Muscle of arm (tissue), 14 donors: ENCODE data around the gene SPINT1. TPM values are rescaled to one million over a fixed set of nuclear protein-coding genes. Genes with fewer than 3 reads are reported as not detected.

Experiments
- DNase-seq: peaks from one replicate; pipeline ENCODE4 v3.0.0-alpha.2; 2013
- long read RNA-seq, 11 donors: transcript quantifications; one replicate each; lab custom pipeline, GENCODE V29; 2026
- polyA plus RNA-seq, 12 donors: library from polyadenylated mRNA; unstranded; fragments of 120-200 nt; gene quantifications; one replicate each; pipeline ENCODE4 v1.2.1, GENCODE V29; 2013; ENCODE audit not compliant: insufficient read length in 12 of 12

The SPINT1 gene, protein sequence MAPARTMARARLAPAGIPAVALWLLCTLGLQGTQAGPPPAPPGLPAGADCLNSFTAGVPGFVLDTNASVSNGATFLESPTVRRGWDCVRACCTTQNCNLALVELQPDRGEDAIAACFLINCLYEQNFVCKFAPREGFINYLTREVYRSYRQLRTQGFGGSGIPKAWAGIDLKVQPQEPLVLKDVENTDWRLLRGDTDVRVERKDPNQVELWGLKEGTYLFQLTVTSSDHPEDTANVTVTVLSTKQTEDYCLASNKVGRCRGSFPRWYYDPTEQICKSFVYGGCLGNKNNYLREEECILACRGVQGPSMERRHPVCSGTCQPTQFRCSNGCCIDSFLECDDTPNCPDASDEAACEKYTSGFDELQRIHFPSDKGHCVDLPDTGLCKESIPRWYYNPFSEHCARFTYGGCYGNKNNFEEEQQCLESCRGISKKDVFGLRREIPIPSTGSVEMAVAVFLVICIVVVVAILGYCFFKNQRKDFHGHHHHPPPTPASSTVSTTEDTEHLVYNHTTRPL
- polyA plus RNA-seq = 10 to 100 TPM in 3 of 12 donors, 1 to 10 TPM in 5, under 1 TPM in 3, not detected in 1; 0.37 to 37.6 (median 1.7) TPM
- long read RNA-seq, donor 1, transcript SPINT1-208 (3 exons, 440 nt) = major isoform, 6 of 43 reads
- long read RNA-seq, donor 1, transcript SPINT1-201 (11 exons, 3,056 nt) = major isoform, 6 of 43 reads
- long read RNA-seq, donor 1, partial matches to known transcripts = 26 of 43 reads
- long read RNA-seq, donor 1, other reads (novel, unspliced or antisense) = 0 of 43 reads
- long read RNA-seq, donor 2 = 0 reads
- long read RNA-seq, donor 3 = 0 reads
- long read RNA-seq, donor 4 = 0 reads
- long read RNA-seq, donor 5 = 0 reads
- long read RNA-seq, donor 6 = 0 reads
- long read RNA-seq, donor 7, partial matches to known transcripts = 0 of 1 reads
- long read RNA-seq, donor 7, other reads (novel, unspliced or antisense) = 0 of 1 reads
- long read RNA-seq, donor 8 = 0 reads
- long read RNA-seq, donor 9 = 0 reads
- long read RNA-seq, donor 10 = 0 reads
- long read RNA-seq, donor 11, partial matches to known transcripts = 0 of 1 reads
- long read RNA-seq, donor 11, other reads (novel, unspliced or antisense) = 0 of 1 reads

DNA sequence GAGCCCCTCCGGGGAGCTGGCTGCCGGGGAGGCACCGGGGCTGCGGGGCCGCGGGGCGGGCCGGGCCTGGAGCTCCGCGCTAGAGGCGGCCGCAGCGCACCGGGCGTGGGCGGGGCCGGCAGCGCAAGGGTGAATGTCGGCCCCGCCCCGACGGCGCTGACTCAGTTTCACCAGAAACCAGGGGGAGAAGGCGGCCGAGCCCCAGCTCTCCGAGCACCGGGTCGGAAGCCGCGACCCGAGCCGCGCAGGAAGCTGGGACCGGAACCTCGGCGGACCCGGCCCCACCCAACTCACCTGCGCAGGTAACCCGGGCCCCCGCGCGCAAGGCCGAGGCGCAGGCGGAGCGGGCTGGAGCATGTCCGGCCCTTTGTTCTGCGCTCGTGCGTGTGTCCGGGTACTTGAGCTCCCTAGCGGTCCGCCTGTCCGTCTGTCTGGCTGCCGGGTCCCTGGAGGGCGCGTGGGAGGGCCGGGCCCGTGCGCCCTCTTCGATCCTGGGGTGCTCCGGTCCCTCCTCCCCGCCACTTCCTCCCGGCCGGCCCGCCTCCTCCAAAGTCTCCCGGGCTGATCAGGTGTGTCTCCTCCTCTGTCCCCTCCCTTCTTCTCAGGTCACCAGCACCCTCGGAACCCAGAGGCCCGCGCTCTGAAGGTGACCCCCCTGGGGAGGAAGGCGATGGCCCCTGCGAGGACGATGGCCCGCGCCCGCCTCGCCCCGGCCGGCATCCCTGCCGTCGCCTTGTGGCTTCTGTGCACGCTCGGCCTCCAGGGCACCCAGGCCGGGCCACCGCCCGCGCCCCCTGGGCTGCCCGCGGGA lies at the start of gene SPINT1:
Gene SPINT1 (plus strand): TSS at position 164 of the 811 bp plus-strand sequence. CDS start 507 bp downstream, at position 671.
- DNase-seq = no peak

DNA sequence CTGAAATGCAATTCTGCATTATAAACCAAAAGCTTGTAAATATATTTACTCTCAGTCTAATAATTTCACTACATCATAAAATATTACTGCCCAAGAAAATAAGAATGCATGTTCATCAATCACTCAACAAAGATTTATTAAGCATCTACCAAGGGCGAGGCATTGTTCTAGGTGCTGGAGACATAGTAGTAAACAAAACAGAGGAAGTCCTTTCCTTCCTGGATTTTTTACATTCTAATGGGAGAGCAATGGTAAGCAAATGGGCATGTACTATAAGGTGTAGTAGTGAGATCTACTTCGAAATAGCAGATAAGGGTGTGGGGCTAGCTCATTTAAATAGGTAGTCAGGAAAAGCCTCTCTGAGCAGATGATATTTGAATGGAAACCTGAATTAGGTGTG lies 47.8 kb upstream of the SPINT1 start:
- DNase-seq = no peak

DNA sequence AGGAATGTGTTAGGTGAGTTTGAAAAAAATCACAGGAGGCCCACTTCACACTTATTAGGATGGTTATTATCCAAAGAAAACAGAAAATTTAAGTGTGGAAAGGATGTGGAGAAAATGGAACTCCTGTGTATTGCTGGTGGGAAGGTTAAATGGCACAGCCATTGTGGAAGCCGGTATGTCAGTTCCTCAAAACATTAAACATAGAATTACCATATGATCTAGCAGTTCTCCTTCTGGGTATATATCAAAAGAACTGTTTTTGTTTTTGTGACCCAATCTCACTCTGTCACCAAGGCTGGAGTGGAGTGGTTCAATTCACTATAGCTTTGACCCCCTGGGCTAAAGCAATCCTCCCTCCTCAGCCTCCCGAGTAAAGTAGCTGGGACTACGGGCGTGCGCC lies 47.3 kb upstream of the SPINT1 start:
- no peak for DNase-seq

GRCh38 chr15:40799523-40799922 lies 44.3 kb upstream of the SPINT1 start:
- no peak for DNase-seq

DNA sequence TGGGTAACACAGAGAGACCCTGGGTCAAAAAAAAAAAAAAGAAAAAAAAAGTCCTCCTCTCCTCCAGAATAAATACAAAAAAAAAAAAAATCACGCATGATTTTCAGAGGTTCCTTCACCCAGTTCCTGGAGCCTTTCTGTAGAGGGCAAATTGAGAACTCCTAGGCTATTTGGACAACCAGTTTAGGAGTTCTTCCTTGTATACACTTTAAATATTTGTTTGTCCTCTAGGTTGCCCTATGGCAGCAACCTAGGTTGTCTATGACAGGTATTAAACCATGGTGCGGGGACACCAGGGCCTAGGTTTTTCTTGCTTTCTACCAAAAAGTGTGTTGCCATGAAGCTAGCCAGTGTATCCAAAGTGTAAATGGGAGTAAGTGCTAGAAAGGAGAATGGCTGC lies 40.8 kb upstream of the SPINT1 start:
- no peak for DNase-seq

- DNase-seq = no peak
These were observed 40.2 kb upstream of the SPINT1 start for GRCh38 chr15:40803688-40804087.

DNA sequence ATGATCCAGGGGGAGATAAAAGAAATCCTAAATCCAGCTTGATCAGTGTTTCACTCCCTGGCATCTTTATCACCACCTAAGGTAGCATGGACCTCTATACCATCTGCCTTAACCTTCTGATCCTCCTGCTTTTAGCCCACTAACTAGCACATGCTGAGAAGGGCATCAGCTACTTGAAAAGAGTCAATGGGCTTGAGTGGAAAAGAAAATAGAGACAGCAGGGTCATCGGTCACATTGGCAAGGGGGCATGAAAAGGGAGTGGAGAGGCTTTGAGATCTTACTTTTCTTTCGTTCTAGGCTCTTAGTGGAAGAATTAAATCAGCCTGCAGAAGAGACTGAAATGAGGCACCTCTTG lies 37.2 kb upstream of the SPINT1 start:
- no peak for DNase-seq

DNA sequence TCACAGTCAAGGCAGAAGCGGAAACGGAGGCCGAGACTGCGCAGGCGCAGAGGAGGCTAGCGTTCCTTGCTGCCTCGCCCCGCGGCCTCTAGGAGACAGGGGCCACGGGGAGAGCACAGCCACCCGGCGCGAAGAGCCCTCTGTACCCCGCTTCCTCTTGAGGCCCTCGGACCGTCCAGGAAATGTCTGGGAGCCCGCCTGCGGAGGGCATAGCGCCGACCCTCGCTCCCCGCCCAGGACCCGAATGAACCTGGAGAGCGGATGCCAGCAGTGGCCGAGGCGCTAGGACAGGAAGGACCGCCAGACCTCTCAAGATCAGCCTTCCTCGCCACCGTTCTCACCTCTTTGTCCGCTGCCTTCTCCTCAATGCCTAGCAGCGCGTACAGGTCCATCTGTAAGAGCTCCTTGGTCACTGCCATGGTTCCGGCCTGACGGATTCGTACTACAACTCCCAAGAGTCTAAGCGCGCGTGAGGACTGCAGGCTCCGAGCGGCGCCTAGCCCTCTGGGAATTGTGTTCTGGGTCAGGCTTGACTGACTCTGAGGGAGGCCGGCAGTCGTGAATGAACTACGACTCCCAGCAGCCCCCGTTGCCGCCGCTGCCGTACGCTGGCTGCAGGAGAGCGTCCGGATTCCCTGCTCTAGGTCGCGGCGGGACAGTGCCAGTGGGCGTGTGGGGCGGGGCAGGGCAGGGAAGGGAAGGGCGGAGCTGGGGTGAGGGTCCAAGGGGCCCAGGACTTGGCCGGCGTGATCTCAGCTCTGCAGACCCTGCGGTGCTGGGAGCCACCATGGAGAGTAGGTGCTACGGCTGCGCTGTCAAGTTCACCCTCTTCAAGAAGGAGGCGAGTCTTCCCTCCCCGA lies 36.6 kb upstream of the SPINT1 start, which contains the start of the genes DNAJC17 and ZFYVE19:
Gene DNAJC17 (minus strand): TSS at position 446 of the 860 bp plus-strand sequence. CDS start 27 bp downstream, at position 419.
Gene ZFYVE19 (plus strand): TSS at position 62 of the 860 bp plus-strand sequence. CDS start 501 bp downstream, at position 563.
- peak; percentile 99 for DNase-seq

- no peak for DNase-seq
These were observed 35.9 kb upstream of the SPINT1 start for GRCh38 chr15:40807888-40808461.

DNA sequence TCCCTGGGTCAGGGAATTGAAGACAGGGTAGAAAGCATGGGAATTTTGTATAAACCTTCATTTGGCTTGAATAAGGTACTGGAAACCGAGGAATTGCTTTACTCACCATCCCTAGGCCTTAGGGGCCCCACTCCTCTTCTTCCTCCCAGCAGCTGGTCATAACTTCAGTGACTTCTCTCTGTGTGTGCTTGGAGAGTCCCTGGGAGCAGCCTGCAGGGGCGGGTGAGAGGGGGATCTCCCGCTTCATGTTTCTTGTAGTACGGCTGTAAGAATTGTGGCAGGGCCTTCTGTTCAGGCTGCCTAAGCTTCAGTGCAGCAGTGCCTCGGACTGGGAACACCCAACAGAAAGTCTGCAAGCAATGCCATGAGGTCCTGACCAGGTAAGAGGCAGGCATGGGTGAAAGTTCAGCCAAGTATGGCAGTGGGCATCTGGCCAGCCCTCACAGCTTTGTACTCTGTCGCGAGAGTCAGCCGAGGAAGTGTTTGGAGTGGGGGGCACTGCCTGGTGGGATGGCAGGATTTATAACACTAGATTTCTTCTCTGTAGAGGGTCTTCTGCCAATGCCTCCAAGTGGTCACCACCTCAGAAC lies 34.9 kb upstream of the SPINT1 start:
- no peak for DNase-seq

DNA sequence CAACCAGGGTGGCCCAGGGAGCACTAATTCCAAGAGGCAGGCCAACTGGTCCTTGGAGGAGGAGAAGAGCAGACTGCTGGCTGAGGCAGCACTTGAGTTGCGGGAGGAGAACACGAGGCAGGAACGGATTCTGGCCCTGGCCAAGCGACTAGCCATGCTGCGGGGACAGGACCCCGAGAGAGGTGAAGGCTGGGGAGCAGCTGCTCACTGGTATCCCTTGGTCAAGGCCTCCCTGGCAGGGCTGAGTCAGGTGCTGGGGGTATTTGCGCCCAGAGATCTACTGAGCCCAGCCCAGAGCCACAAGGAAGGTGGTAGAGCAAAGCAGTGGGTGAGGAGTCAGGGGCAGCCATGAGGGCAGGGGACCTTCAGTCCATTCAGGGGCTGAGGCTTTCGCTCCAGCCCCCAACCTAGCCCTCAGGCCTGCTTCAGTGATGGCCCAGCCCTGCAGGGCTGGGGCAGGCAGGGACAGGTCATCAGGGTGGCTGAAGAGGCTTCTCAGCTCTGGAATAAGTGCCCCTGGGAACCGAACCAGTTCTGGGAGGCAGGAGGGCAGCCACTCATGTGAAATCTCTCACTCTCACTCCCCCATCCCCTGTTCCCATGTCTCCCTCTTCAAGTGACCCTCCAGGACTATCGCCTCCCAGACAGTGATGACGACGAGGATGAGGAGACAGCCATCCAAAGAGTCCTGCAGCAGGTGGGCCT lies 31.0 kb upstream of the SPINT1 start:
- DNase-seq = no peak

DNA sequence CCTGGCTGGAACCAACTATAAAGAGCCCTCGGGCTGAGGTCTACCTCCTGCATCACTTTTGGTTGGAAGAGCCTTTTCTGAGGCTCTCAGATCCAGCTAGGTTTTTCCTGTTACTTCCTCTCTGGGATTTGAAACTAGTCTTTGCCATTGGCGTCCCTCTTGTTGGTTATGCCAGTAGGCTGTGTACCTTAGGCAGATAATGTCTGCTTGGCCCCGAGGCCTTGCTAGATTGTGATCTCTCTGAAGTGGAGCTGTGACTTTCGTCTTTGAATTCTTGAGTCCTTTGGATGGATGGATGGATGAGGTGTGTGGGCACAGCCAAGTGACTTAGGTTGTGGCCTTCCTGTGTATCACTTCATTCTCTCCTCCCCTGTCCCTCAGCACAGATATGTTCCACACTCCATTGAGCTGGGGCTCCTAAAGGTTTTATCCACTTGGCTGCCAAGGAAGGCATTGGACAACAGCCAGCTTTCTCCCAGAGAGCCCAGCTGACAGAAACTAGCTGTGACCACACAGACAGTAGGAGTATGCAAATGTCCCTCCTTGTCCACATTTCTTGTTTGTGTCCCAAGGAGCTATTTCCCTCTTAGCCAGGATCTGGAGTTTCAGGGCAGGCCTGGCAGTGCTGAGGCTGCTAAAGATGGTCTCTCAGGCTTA lies 28.7 kb upstream of the SPINT1 start:
- no peak for DNase-seq

GRCh38 chr15:40819048-40819447 lies 24.8 kb upstream of the SPINT1 start:
- no peak for DNase-seq

DNA sequence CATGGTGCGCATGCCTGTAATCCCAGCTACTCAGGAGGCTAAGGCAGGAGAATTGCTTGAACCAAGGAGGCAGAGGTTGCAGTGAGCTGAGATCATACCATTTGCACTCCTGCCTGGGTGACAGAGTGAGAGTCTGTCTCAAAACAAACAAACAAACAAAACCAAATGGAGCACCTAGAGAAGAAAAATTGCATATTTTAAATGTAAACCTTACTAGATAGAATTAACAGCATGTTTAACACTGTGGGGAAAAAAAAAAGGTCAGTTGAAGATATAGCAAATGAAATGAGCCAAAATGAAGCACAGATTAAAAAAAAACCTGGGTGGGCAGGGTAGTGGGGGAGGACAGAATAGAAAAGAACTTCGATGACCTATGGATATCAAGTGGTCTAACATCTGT lies 22.7 kb upstream of the SPINT1 start:
- DNase-seq = no peak

GRCh38 chr15:40823572-40824343 lies 20.1 kb upstream of the SPINT1 start:
- DNase-seq = no peak

DNA sequence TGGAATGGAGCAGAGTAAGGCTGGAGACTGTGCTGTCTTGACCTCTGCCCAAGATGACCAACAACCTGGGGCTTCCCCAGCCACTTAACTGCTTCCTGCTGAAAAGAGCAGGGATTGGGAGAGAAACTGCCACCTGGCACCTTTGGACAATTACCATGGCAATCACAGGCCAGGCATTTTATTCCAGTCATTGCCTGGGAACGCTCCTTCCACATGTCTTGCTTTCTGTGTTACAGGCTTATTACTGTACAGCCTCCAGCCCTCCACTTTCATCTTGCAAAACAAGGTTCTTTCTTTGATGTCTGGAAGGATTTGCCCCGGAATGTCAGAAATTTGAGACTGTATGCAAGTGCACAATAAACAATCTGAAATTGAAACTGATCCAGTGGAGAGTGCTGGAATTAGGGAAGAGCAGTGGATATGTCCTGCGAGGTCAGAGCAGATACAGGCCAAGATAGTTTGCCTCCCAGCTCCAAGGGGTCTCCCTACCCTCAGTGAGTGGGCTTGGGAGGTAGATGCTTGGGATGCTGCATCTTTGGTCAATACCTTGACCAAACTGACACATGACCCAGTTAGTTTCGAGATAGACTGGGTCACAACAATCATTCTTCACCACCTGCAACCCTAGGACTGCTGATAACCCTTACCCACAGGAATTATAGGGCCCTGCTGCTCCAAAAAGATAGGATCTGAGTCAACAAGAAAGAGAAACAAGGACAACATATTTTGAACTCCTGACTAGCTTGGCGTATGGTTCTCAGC lies 18.0 kb upstream of the SPINT1 start:
- DNase-seq = no peak
